GM21723 (cell line): Measurements from ENCODE around the gene TM4SF18.
A peak's percentile ranks its signal among the peaks of the same experiment; 100 is the strongest.

Experiments
- ATAC-seq: cut with Tn5 transposase; IDR thresholded peaks from one replicate; pipeline ENCODE4 v1.9.1; 2021; ENCODE audit warnings: mild to moderate bottlenecking, moderate library complexity; ENCODE audit not compliant: unreplicated experiment

Gene TM4SF18

GRCh38 chr3:149331396-149331795, 2.0 kb downstream of the TM4SF18 start:
- no peak for ATAC-seq

DNA sequence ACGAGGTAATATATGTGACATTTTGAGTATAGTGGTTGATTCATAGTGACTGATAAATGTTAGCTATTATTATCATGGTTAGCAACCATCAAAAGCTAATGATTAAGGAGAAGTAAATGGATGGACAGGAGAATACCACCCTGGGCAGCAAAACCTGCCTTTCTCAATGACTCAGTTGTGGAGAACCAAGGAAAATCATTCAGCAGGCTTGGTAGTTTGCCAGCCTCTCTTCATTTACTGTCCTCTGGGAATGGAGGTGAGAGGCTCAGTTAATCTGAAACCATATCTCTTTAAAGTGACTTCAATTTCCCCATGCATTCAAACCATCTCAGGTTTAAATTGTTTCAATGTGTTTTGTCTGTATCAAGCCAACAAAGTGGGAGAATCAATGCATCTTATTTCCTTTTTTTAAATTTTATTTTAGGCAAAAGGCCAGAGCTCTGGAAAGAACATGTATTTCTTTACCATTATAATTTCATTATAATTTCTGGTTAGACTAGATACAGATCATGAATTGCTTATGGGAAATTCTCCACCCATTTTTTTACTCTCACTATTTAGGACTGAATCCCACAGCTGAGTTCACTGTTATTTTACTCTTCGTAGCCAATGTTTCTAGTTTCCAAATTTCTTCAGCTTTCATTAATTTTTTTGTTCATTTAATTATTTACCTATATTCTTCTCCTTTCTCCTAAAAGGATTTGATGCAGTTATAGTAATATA, 2.7 kb downstream of the TM4SF18 start:
- ATAC-seq: no peak

DNA sequence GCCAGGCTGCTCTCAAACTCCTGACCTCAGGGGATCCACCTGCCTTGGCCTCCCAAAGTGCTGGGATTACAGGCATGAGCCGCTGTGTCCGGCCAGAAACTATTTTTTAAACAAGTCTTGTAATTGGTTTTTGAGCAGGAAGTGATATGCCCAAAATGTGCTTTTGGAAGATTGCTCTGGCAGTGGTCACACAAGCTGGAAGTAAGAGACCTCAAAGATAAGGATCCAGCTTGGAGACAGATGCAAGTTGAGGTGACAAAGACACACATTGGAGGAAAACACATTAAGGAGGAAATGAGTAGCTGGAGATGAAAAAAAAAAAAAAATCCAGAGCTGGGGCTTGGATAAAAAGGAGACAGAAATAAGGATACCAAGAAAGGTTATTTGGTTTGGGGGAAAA, 6.3 kb downstream of the TM4SF18 start:
- no peak for ATAC-seq

GRCh38 chr3:149325581-149325980, 7.9 kb downstream of the TM4SF18 start:
- no peak for ATAC-seq

DNA sequence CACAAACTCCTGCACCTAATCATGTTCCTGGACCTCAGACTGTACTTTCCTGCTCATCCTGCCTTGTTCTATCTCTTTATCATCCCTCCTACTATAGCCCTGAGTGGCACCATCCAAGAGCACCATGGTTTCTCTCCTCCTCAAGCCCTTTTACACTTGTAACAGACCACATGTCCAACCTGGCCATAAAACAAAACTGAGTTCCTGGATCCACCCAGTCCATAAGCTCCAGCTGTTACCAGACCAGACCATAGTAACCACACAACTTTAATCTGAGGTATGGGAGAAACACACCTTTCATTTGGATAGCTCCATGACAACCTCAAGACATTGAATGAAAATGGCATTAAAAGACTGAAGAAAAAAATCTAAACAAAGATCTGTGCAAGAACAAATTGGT, 9.1 kb downstream of the TM4SF18 start:
- ATAC-seq: no peak

GRCh38 chr3:149321640-149322039, 11.8 kb downstream of the TM4SF18 start:
- ATAC-seq: no peak

DNA sequence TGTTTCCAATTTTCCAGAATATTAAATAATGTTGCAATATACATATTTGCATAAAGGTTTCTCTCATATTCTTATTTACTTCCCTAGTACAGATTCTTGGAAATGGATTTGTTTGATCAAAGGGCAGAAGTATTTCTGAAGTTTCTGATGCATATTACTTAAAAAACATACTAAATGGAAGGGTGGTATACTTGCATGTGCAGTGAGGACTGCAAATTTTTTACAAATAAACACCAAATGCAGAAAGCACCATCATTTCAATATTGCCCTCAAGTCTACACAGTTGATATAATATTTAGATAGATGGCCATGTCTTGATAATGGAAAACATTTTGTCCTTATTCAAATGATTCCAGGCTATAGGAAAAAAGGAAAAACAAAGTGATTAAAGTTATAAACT, 12.3 kb downstream of the TM4SF18 start:
- ATAC-seq: no peak

DNA sequence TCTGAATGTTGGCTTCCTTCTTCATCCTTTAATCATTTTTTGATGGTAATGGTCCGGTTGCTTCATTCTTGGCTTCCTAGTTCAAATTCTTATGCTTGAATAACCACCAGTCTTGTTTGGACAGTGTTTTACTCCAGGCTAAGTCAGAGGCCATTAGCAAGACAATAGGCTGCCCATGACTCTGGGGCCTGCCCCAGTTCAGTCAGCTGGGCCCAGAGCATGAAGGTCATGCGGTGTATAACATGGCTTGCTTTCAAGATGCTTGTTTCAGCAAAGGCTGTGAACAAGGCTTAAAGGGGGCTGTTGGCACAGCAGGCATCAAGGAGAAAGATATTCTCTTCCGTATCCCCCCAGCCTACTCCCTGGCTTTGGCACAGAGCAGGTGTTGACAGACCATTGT, 13.7 kb downstream of the TM4SF18 start:
- no peak for ATAC-seq

DNA sequence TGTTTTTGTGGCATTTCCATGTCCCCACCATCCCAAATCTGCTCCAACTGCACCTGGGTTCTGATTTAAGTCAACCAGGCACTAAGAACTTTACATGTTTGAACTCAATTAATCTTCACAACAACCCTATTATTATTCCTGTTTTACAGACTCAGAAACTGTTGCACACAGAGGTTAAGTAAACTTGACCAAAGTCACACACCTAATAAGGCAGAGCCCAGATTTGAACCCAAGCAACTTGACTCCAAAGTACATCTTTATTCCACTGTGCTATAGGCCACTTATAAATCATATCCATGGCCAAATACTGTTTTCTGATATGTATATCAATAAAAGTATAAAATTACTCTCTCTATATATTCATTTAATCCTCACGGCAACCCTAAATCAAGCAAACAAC, 16.4 kb downstream of the TM4SF18 start:
- ATAC-seq: no peak

GRCh38 chr3:149316437-149316836, 17.0 kb downstream of the TM4SF18 start:
- no peak for ATAC-seq

- ATAC-seq: no peak
Observed at GRCh38 chr3:149315694-149316093, 17.7 kb downstream of the TM4SF18 start.

GRCh38 chr3:149314807-149315578, 18.4 kb downstream of the TM4SF18 start:
- ATAC-seq: no peak

- ATAC-seq: no peak
Observed at GRCh38 chr3:149313542-149313941, 19.9 kb downstream of the TM4SF18 start.

DNA sequence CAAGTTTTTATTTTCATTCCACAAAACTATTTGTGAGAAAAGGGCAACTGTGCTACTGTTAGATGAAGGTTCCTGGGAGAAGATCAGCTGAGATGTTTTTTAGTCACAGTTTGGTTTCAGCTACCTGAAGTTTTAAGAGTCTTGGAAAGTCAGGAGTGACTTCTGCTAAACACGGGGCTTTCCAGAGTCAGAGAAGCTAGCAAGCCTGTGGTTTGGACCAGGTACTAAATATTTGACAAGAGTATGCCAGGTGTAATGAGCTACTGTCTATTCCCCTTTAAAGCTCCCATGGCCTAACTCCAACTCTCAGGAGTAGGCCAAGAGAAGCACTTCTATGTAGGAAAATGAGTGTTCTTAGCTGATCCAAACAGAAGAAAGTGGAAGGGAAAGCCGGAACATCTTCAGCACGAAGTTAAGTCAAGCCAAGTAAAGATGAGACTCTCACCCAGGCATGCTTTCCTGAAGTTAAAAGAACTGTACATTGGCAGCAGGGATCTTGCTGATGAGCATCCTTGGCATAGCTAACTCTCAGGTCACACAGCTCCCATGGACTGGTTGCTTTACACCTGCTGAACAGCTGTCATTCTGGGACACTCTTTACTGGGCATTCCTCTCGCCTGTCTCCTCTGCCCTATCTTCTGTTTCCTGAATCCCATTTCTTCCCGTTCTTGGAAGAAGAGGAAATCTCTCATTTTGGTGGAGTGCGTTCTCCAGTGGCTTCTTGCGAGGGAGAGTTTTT, 22.5 kb downstream of the TM4SF18 start:
- ATAC-seq: no peak

GRCh38 chr3:149307435-149307783, 26.0 kb downstream of the TM4SF18 start:
- no peak for ATAC-seq

- no peak for ATAC-seq
Observed at GRCh38 chr3:149306751-149307434, 26.5 kb downstream of the TM4SF18 start.

- no peak for ATAC-seq
Observed at GRCh38 chr3:149305376-149305775, 28.1 kb downstream of the TM4SF18 start.

DNA sequence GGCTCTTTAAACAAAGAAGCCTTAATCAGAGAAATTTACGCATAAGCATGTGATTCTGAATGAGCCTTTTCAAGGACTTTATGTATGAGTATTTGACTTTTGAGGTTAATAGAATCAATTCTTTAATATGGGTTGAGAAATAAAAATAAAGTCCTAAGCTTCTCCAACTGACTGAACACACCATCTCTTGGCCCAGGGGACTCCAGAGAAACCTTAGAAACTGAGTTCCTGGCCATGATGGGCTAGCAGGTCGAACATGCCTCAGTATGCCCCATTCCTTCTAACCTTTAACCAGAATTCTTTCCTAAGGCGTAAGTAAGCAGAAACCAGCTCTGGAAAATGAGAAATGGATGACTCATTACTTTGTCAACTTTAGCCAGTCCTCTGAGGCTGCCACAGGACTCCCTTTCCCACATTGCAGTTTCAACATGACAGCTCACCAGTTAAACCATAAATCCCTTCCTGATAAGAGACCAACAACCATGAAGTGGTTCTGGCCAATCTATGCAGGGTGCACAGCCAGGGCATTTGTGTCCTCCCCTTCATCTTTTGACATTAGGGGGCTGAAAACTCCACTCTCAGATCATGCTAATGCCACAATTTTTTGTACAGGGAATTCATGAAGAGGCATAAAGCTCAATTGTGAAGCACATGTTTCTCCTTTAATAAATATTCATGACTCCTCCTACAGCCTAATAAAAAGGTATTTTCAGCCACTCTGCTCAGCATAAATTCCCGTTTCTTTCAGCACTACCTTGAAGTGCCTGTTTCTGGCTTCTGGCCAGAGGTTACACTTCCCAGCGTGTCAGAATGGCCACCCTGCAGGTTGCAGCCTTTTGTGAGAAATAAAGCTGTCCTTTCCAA, 33.3 kb downstream of the TM4SF18 start:
- ATAC-seq: peak; percentile 78

GRCh38 chr3:149296972-149297371, 36.5 kb downstream of the TM4SF18 start:
- ATAC-seq: no peak

DNA sequence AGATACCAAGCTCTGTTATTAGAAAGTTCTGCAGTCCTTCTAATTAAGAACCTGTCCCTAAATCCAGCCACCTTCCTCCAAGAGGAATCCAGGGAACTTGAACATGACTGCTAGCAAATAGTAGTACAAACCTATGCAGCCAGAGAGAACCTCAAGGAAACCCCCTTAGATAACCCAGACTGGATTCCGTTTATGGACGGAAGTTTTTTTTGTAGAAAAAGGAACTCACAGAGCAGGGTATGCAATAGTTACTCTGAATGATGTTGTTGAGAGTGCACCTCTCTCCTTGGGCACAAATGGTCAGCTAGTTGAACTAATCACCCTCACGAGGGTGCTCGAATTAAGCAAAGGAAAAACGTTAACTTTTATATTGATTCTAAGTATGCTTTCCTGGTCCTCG, 40.8 kb downstream of the TM4SF18 start:
- ATAC-seq: no peak
